Sigmoid colon (tissue), 3 donors: Measurements from ENCODE around the gene TRPM3.

Source experiments
- CTCF ChIP-seq, 4 experiments: fragments of 450-650 bp in 3 of 4; fragments of 200-600 bp in 1 of 4; IDR thresholded peaks; one replicate each; pipeline ENCODE4 v1.5.1; 2016 to 2019; ENCODE audit warnings: antibody characterized with exemption in 4 of 4, mild to moderate bottlenecking in 3 of 4, moderate library complexity in 2 of 4
- POLR2A ChIP-seq, 2 donors: fragments of 450-650 bp; IDR thresholded peaks; one replicate each; pipeline ENCODE4 v1.6.1; 2016; ENCODE audit warnings: antibody characterized with exemption in 2 of 2, mild to moderate bottlenecking in 2 of 2, moderate library complexity in 2 of 2

DNA sequence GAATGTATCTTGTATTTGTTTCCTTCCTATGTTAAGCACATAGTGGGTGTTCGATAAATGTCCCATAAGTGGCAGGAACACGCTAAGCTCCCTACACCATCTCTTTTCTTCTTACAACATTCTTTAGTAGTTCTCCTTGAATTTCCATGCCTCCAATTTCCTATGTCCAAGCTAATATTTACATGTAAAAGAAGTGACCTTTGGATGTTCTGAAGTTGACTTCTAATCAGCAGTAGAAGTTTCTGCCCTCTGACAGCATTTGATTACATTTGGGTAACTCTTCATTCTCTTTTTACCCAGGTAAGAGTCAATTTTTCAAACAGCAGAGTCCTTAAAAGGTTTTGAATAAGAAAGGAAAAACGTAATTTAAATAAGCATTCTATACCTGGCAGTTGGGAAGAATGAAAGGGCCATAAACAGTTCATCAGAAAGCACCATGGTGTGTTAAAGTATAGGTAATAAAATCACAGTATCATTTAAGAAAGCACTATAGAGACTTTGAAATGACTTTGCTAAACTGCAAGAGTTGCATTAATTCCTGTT is 78.9 kb downstream of the TRPM3 start:
- no peak for TF ChIP-seq CTCF (IDR thresholded peaks at IDR 0.05)
- TF ChIP-seq POLR2A (IDR thresholded peaks at IDR 0.05), result no peak
